CD1c-positive myeloid dendritic cell (primary cell): ENCODE data around the gene TRIM29.

Experiments
- DNase-seq: peaks from one replicate; pipeline ENCODE4 v3.0.0-alpha.2; 2016; ENCODE audit errors: extremely low spot score

The TRIM29 gene

GRCh38 chr11:120097721-120098385, 40.1 kb downstream of the TRIM29 start:
- DNase-seq, result no peak

- no peak for DNase-seq
Observed at GRCh38 chr11:120096369-120097191, 41.3 kb downstream of the TRIM29 start.

DNA sequence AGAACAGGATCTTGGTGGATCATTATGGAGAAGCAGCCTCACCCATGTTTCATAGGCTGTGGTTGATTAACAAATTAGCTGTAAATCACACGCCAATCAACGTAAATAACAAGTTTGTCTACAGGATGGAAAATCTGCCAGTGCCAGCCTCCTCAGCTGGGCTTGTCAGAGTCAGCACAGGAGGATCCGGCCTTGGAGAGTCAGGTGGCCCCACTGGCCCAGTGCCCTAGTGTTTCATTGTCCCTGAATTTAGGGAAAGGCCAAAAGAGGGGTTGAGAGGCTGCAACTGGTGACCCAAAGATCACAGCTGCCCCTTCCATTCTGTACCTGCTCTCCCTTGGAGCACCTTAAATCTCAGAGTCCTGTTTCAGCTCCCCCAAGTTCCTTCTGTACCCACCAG, 42.4 kb downstream of the TRIM29 start:
- DNase-seq, result no peak

GRCh38 chr11:120091701-120092100, 46.2 kb downstream of the TRIM29 start:
- no peak for DNase-seq

DNA sequence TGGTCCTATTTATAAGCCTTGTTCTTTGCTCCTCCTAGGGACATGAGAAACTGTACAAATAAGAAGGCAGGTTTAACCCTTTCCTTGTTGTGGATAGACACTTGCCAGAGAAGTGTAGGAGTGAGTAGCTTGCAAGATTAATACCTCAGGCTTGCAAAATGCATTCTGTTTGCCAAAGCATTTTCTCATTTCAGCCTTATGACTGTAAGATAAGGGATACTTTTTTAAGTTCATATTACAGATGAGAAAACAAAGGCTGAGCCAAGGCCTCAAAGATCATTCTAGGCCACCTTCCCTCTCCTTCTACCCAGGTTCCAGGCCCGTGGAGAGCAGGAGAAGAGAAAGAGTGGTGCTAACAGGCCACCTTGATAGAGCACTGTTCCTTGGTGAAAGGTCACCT, 46.8 kb downstream of the TRIM29 start:
- DNase-seq, result no peak

DNA sequence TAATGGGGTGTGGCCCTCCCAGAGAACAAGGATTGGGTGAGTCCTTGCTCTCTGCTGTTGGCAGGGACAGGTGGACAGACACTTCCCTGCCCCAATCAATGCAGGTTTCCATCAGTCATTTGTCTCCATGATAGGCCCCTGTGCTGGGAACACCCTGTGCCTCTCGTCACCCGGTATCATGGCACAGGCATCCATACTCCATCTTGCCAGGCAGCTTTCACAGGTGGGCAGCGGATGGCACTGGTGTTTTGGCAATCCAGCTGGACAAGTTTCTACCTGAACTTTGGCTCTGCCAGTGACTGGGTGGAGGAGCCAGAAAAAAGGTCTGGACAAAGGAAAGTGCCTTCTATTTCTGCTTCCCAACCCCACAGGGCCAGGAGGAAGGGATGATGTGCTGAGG, 47.5 kb downstream of the TRIM29 start:
- no peak for DNase-seq

DNA sequence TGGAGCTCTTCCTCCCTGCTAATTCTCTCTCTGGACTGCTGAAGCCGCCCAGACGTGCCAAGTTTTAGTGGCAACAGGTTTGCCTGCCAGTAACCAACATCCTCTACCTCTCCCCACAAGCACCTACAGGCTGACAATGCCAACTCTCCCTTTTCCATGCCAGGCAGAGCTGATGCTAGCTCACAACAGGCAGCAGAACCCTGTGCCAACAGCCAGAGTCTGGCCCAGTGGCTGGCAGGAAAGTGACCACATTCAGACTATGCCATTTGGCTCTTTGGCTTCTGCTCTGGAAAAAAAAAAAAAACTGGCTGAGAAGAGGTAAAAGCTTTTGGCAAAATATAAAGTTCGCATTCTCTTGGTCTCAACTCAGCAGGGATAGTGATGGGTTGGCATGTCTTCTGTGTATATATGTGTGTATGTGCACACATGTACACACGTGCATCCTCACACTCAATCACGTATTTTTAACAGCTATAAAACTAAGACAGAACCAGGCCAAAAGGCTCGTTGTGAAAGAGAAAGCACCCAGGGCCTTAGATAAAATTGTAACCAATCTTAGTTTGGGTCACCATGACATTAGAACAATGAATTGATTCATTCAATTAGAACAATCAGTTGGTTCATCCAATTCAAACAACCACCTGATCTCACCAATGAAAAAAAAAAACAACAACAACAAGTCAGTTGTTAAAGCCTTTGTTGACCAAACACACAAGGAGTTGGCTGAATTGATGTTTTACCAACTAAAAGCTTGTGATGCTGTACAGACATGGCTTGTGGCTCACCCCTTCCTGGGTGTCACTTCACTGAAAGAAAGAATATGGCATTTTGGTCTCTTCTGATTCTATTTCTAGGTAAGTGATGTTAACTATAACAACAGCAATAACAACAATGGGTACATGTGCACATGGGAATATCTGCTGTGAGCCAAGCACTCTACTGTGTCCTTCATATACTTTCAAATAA, 48.6 kb downstream of the TRIM29 start:
- no peak for DNase-seq

GRCh38 chr11:120088056-120088455, 49.9 kb downstream of the TRIM29 start:
- no peak for DNase-seq

GRCh38 chr11:120086651-120087050, 51.3 kb downstream of the TRIM29 start:
- DNase-seq, result no peak

DNA sequence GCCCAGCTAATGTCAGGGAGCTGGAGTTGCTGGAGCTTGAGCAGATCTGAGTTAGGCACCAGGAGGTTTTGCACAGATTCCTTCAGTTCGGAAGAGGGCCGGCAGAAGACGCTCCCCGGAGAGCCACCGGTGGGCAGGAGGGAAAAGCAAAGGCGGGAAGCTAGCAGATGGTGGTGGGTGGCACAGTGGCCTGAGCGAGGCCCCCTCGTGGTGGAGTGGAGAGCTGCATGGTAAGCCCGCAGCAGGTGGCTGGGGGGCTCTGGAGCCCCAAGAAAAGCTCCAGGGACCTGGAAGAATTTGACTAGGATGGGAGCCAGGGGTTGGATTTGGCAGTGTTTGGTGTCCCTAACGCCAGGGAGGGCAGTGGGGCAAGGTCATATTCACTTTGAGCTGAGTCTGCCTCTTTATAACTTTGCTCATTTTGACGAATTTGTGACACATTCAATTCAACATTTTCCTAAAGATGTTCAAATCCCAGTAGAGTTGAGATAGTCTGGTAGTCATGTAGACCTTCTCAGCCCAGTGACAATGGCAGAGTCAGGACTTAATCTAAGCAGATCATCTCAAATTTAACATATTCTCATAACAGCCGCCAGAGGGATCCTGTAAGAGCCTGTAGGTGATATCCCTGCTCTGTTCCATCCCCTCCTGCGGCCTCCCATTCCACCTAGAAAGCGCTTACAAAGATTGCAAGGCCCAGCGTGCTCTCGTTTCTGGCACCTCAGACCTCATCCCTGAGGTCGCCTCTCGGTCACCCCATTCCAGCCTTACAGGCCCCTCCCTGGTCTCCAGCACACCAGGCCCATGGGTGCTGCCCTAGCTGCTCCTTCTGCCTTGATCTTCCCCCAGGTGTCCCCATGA, 57.9 kb downstream of the TRIM29 start:
- DNase-seq, result peak; percentile 29

- DNase-seq, result no peak
Observed at GRCh38 chr11:120078397-120078796, 59.5 kb downstream of the TRIM29 start.

DNA sequence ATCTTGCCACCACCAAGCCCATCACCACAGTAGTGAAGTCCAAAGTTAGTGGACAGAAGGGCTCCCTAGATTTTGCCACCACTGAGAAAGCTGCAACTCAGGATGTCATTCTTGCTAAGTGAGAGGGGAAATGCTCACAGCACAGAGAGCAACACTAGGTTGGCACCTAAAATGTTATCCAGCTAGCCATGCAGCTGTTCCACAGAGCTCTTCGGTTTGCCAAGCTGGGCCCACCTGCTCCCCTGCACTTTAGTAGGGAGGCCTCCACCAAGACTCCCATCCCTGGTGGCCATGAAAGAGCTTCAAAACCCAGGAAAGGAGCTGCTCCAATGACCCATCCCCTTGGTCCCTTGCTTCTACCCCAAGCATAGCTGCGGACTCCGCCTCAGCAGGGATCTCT, 63.8 kb downstream of the TRIM29 start:
- no peak for DNase-seq

GRCh38 chr11:120073196-120073595, 64.7 kb downstream of the TRIM29 start:
- DNase-seq, result no peak

DNA sequence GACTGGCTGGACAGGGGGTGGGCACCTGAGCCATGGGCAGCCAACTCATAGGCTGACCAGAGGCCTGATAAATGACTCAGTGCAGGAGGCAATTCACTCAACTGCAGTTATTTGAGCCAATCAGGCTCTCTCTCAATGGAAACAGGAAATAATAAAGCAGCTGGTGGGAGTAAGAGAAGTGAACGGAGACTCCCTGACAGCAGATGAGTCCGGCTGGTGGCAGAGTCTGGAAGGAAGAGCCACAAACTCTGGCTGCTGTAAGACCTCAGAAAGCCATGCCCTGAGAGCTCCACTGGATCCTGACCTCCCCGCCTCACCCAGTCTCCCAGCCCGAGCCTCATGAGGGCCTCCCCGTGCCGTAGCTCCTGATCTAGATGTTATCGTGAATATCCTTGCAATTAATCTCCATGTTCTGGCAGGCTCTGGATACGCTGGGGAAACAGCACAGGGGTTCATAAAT, 69.8 kb downstream of the TRIM29 start:
- DNase-seq, result peak; percentile 45

DNA sequence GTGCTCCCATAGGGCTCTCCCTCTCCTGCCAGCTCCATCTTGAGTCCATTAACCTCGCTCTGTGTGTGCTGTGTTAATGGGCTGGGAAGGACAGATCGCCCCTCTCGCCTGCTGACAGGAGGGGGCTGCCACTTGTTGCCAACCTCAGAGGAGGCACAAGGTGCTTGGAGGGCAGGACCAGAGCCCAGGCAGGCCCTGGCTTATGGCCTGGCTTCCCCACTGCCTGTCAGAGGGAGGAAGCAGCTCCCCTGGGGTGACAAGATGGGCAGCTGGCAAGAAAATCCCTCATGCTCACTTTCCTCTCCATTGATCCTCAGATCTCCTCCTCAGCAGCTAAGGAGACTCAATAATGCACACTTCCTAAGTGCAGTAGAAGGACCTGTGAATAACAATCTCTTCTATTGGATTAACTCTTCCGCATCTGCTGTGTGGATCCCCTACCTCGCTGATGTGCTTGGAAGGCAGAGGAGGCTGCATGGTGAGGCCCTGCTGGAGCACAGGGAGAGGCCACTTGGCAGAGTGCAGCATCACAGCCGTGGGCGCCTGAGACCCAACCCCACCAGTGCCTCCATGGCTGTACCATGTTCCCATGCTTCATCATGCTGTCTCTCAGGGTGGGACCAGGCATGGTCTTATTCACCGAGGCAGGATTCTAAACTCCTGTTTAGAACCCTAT, 70.3 kb downstream of the TRIM29 start:
- DNase-seq, result no peak

- no peak for DNase-seq
Observed at GRCh38 chr11:120066738-120067437, 71.0 kb downstream of the TRIM29 start.

DNA sequence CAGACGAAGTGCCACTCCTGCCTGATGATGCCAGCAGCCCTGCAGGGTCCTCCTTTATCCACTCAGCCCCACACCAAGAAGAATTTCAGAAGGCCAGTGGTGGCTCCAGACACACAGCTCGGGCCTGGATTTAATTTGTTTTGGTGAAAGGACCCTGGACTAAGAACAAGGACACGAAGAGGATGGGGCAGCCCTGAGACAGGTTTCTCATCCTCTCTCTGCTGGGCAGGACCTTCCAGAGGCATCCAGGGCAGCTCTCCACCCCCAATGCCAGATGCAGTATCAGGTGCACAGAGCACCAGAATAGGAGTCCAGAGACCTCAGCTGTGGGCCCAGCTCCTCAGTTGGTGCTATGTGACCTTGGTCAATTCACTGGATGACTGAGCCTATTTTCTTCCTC, 72.0 kb downstream of the TRIM29 start:
- no peak for DNase-seq

DNA sequence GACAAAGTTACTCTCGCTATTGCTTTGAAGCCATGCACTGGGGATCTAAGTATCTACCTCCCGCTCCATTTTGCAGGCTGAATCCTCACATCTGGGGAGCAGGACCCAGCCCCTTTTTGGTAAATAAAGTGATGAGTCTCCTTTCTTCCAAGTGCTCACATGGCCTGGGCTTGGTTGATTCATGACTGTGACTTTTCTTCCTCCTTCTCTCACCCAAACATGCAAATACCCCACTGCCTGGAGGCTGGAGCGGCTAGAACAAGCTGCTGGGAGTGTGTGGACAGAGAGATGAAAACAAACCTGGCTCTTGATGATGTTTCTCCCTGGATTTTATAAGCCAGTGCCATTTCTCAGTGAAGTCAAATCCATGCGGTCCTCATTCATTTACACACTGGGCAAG, 72.7 kb downstream of the TRIM29 start:
- DNase-seq, result no peak

GRCh38 chr11:120064341-120064740, 73.6 kb downstream of the TRIM29 start:
- DNase-seq, result no peak
